Thyroid gland (tissue), 4 donors: Measurements from ENCODE around the gene SLC39A10.

Experiments used
- CTCF ChIP-seq, 6 experiments: fragments of 200-600 bp in 3 of 6; fragments of 450-650 bp in 3 of 6; sonication (generic) in 3 of 6; IDR thresholded peaks; one replicate each; pipeline ENCODE4 v1.5.1; 2016 to 2019; ENCODE audit warnings: antibody characterized with exemption in 6 of 6, mild to moderate bottlenecking in 2 of 6, inconsistent platforms in 1 of 6, moderate library complexity in 1 of 6
- POLR2A ChIP-seq, 2 donors: fragments of 450-650 bp; IDR thresholded peaks; one replicate each; pipeline ENCODE4 v1.6.1; 2017; ENCODE audit warnings: antibody characterized with exemption in 2 of 2, mild to moderate bottlenecking in 2 of 2, moderate library complexity in 1 of 2

DNA sequence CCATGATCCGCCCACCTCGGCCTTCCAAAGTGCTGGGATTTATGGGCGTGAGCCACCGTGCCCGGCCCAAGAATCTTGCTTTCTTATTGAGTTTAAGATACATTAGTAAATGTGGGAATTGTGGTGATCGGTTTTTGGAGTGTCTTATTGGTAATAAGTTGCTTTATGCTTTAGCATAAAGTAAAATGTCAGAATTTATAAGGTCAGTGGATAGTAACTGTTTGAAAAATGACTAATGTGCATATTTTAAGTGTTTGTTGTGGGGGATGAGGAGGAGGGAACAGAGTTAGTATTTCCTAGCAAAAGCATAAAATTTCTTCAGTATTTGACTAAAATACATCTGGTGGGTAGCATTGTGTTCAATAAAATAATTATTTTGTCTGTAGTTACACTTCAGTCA, 77.4 kb downstream of the SLC39A10 start:
- TF ChIP-seq CTCF (IDR thresholded peaks at IDR 0.05) (no peak), POLR2A (IDR thresholded peaks at IDR 0.05) (no peak)
